SK-N-SH (cell line): ENCODE data around the gene DYRK1A. TPM values are rescaled to one million over a fixed set of nuclear protein-coding genes. Genes with fewer than 3 reads are reported as not detected.

Experiments used
- CTCF ChIA-PET: fragments of 300-600, 350-600 bp; formaldehyde crosslinking; extraction: SDS; loops from one replicate; lab custom pipeline; 2021; lab: Yijun Ruan, JAX
- POLR2A ChIA-PET: fragments of 350-600 bp; sonication (Branson Sonifier 250); formaldehyde crosslinking; extraction: SDS; loops from one replicate; lab custom pipeline; 2020; ENCODE audit warnings: antibody characterized with exemption, inconsistent platforms; lab: Yijun Ruan, JAX
- DNase-seq: peaks from one replicate; pipeline ENCODE4 v3.0.0; 2012
- H2AFZ ChIP-seq: fragments of 200-600 bp; sonication (generic); 2 replicates; pipeline ENCODE4 v1.8.1; 2016; ENCODE audit warnings: antibody characterized with exemption, mild to moderate bottlenecking, low read depth
- H3F3A ChIP-seq: fragments of 200-600 bp; sonication (generic); replicated peaks from 2 replicates; pipeline ENCODE3; 2016; ENCODE audit warnings: antibody characterized with exemption, mild to moderate bottlenecking; ENCODE audit not compliant: insufficient read depth
- H3K27ac ChIP-seq, 2 experiments: fragments of 200-500 bp in 1 of 2; fragments of 200-600 bp in 1 of 2; sonication (Bioruptor generic) in 1 of 2; sonication (generic), shearing (Covaris generic) in 1 of 2; 2 replicates each; pipeline versions ENCODE4 v1.5.1 to v1.6.1; 2014 to 2016; ENCODE audit warnings: low read depth in 2 of 2, inconsistent platforms in 1 of 2, low read length in 1 of 2, mild to moderate bottlenecking in 1 of 2, mixed read lengths in 1 of 2
- H3K27me3 ChIP-seq: fragments of 200-600 bp; sonication (generic), shearing (Covaris generic); 2 replicates; pipeline ENCODE4 v1.6.1; 2016; ENCODE audit warnings: mixed run types; ENCODE audit not compliant: insufficient read depth
- H3K36me3 ChIP-seq, 2 experiments: fragments of 200-500 bp in 1 of 2; fragments of 200-600 bp in 1 of 2; sonication (Bioruptor generic) in 1 of 2; sonication (generic) in 1 of 2; replicated peaks in 1 of 2; 2 replicates each; pipeline versions ENCODE3 to v1.5.1; 2014 to 2016; ENCODE audit warnings: low read length in 1 of 2, mild to moderate bottlenecking in 1 of 2; ENCODE audit not compliant: insufficient read depth in 2 of 2, control insufficient read depth in 1 of 2
- H3K4me1 ChIP-seq, 2 experiments: fragments of 200-500 bp in 1 of 2; fragments of 200-600 bp in 1 of 2; sonication (Bioruptor generic) in 1 of 2; sonication (generic), shearing (Covaris generic) in 1 of 2; 2 replicates each; pipeline versions ENCODE4 v1.5.1 to v1.6.1; 2014 to 2016; ENCODE audit warnings: low read depth in 1 of 2, low read length in 1 of 2, mixed run types in 1 of 2; ENCODE audit not compliant: insufficient read depth in 2 of 2, control insufficient read depth in 1 of 2
- H3K4me2 ChIP-seq: fragments of 200-600 bp; sonication (generic), shearing (Covaris generic); 2 replicates; pipeline ENCODE4 v1.6.1; 2017; ENCODE audit warnings: mixed run types
- H3K4me3 ChIP-seq, 2 experiments: fragments of 200-500 bp in 1 of 2; fragments of 200-600 bp in 1 of 2; sonication (Bioruptor generic) in 1 of 2; sonication (generic), shearing (Covaris generic) in 1 of 2; 2 replicates each; pipeline versions ENCODE4 v1.5.1 to v1.8.1; 2014 to 2016; ENCODE audit warnings: low read depth in 2 of 2, inconsistent platforms in 1 of 2, low read length in 1 of 2, mild to moderate bottlenecking in 1 of 2, mixed read lengths in 1 of 2, moderate library complexity in 1 of 2
- H3K79me2 ChIP-seq: fragments of 200-600 bp; sonication (generic); 2 replicates; pipeline ENCODE4 v1.8.1; 2017; ENCODE audit warnings: mild to moderate bottlenecking; ENCODE audit not compliant: insufficient read depth
- H3K9ac ChIP-seq: fragments of 200-600 bp; sonication (generic); 2 replicates; pipeline ENCODE4 v1.6.1; 2017; ENCODE audit warnings: mixed run types
- H3K9me2 ChIP-seq: fragments of 200-600 bp; sonication (generic); 2 replicates; pipeline ENCODE4 v1.6.1; 2017; ENCODE audit warnings: mixed run types
- H3K9me3 ChIP-seq: fragments of 200-600 bp; sonication (generic); 2 replicates; pipeline ENCODE4 v1.6.1; 2017; ENCODE audit warnings: mixed run types, mild to moderate bottlenecking, moderate library complexity
- H4K20me1 ChIP-seq: fragments of 200-600 bp; sonication (generic); 2 replicates; pipeline ENCODE4 v1.6.1; 2017; ENCODE audit warnings: mild to moderate bottlenecking, mixed run types; ENCODE audit not compliant: insufficient read depth
- CTCF ChIP-seq: fragments of 200-600 bp; sonication (generic); IDR thresholded peaks from 2 replicates; pipeline ENCODE4 v1.6.1; 2017; ENCODE audit warnings: antibody characterized with exemption, mild to moderate bottlenecking, moderate library complexity
- FOXJ3 ChIP-seq: sonication (generic); formaldehyde crosslinking; IDR thresholded peaks from 2 replicates; pipeline ENCODE4 v1.5.1; 2020; ENCODE audit warnings: mild to moderate bottlenecking, missing genetic modification reagents
- JUND ChIP-seq: IDR thresholded peaks from 2 replicates; pipeline ENCODE4 v1.4.0; 2012
- MEF2A ChIP-seq: IDR thresholded peaks from 2 replicates; pipeline ENCODE4 v1.4.0; 2012; ENCODE audit warnings: low read depth, borderline replicate concordance
- MXI1 ChIP-seq: IDR thresholded peaks from 2 replicates; pipeline ENCODE4 v1.6.1; 2012; ENCODE audit warnings: mild to moderate bottlenecking, low read depth, low read length, improper control_type of control experiment
- NFIC ChIP-seq: IDR thresholded peaks from 2 replicates; pipeline ENCODE4 v1.4.0; 2012; ENCODE audit warnings: borderline replicate concordance
- NRF1 ChIP-seq: IDR thresholded peaks from 2 replicates; pipeline ENCODE4 v1.6.1; 2012; ENCODE audit warnings: low read depth, mild to moderate bottlenecking, low read length
- POLR2AphosphoS5 ChIP-seq: IDR thresholded peaks from 2 replicates; pipeline ENCODE4 v1.6.1; 2012; ENCODE audit warnings: low read depth, low read length
- RCOR1 ChIP-seq: fragments of 150-350 bp; IDR thresholded peaks from 2 replicates; pipeline ENCODE4 v1.6.1; 2017; ENCODE audit warnings: antibody characterized with exemption, low read length
- REST ChIP-seq: IDR thresholded peaks from 2 replicates; pipeline ENCODE4 v1.6.1; 2012; ENCODE audit warnings: mild to moderate bottlenecking, low read depth, low read length, moderate library complexity
- RFX5 ChIP-seq: IDR thresholded peaks from 2 replicates; pipeline ENCODE4 v1.6.1; 2012; ENCODE audit warnings: mild to moderate bottlenecking, improper control_type of control experiment, low read length
- SIN3A ChIP-seq: IDR thresholded peaks from 2 replicates; pipeline ENCODE4 v1.6.1; 2012; ENCODE audit warnings: low read depth, mild to moderate bottlenecking, low read length, moderate library complexity, borderline replicate concordance
- SMC3 ChIP-seq: IDR thresholded peaks from 2 replicates; pipeline ENCODE4 v1.6.1; 2012; ENCODE audit warnings: low read depth, low read length, improper control_type of control experiment
- TAF1 ChIP-seq: IDR thresholded peaks from 2 replicates; pipeline ENCODE4 v1.6.1; 2012; ENCODE audit warnings: low read depth, mild to moderate bottlenecking, low read length, moderate library complexity, borderline replicate concordance
- TCF12 ChIP-seq: IDR thresholded peaks from 2 replicates; pipeline ENCODE4 v1.4.0; 2012
- USF2 ChIP-seq: fragments of 150-350 bp; IDR thresholded peaks from 2 replicates; pipeline ENCODE4 v1.6.1; 2017; ENCODE audit warnings: antibody characterized with exemption, low read length, low read depth, borderline replicate concordance
- WGBS: methylation state at CpG from one replicate; pipeline ENCODE4 v1.1.6; 2017; ENCODE audit warnings: low lambda C conversion rate; 5-methylcytosine and 5-hydroxymethylcytosine counted together
- polyA plus RNA-seq, 3 experiments: library from polyadenylated mRNA; depleted of rRNA; stranded (reverse); fragments of >200 nt; gene quantifications; 2 replicates each; pipeline ENCODE4 v1.2.3, GENCODE V29; 2012
- TF ChIP-seq, protein P1 (sequence below): fragments of 150-350 bp; IDR thresholded peaks from 2 replicates; pipeline ENCODE4 v1.6.1; 2016; ENCODE audit warnings: mild to moderate bottlenecking, low read depth, low read length
- TF ChIP-seq, protein P2 (sequence below): IDR thresholded peaks from 2 replicates; pipeline ENCODE4 v1.4.0; 2012; ENCODE audit warnings: low read depth, borderline replicate concordance

The DYRK1A gene
- polyA plus RNA-seq, 1 of the 3 experiments (the other 2 are of a cell fraction), result 19.3 TPM

DNA sequence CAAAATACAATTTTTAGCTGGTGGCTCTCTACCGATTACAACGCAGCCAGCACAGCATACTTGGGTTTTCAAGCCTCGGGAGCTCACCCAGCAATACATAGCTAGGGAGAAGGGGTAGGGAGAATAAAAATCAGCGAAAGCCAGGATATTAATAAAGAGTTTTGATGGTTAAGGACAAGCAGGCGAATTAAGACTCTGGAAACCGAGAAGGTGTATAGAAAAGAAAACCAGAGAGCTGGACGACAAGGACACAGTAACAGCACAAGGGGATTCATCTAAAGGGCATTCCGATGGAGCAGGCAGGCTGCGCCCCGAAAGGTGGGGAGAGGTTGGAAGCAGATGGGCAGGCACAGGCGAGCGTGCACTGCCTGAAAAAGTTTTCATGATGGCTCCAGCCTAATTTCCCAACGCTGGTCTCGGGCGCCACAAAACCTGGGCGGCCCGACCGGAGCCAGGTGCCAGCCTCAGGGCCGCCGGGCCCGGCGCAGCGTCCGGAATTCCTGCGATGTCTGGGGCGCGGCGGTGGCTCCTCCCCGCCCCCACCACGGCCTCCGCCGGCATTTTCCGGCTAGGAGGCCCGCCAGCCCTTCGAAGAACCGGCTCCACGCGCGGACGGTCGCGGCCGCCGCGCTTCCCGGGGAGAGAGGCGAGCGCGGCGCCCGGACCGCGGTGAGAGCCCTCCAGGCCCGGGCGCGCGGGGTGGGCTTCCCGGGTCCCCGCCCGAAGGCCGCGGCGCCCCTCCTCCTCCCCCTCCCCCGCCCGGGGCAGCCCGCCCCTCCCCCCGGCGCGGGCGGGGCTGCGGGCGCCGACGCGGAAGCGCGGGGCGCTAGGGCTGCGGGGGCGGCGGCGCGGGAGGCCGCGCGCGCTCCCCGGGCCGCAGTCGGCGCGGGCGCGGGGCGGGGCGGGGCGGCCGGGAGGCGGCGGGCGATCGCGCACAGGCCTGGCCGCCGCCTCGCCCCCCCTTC lies 774 bp upstream of the DYRK1A start (continued):
- TF ChIP-seq SIN3A (peak; percentile 60; the same call in 1 of the 2 replicates), TAF1 (peak; percentile 78), SMC3 (peak; percentile 18; the same call in 1 of the 2 replicates), MEF2A (peak; percentile 12; the same call in 1 of the 2 replicates)
- TF ChIP-seq, protein P1, sequence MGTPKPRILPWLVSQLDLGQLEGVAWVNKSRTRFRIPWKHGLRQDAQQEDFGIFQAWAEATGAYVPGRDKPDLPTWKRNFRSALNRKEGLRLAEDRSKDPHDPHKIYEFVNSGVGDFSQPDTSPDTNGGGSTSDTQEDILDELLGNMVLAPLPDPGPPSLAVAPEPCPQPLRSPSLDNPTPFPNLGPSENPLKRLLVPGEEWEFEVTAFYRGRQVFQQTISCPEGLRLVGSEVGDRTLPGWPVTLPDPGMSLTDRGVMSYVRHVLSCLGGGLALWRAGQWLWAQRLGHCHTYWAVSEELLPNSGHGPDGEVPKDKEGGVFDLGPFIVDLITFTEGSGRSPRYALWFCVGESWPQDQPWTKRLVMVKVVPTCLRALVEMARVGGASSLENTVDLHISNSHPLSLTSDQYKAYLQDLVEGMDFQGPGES, result no peak
- TF ChIP-seq, all 33 proteins: peak for 13

DNA sequence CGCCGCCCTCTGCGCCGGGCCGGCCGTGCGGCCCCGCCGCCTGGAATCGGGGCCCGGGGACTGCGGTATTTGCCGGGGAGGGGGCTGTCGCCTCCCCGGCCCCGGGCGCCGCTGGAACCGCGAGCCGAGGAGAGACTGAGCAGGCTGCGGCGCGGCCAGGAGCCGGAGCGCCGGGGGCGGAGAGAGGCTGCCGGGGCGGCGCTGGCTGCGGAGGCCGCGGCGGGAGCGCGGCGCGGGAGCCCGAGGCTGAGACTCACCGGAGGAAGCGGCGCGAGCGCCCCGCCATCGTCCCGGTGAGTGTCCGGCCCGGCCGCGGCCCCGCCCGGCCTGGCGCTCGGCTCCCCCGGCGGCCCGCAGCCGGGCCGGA lies 746 bp downstream of the DYRK1A start:
- POLR2A ChIA-PET, result no interaction called here
- H2AFZ ChIP-seq, result no peak overlapping the region
- H3K9ac ChIP-seq, result peak overlapping the region; percentile 97
- peaks cover 24 to 25% of the 10 kb centered on the region in 2 experiments; a peak in 3 of 4 replicates for H3K4me1 ChIP-seq
- H3K27me3 ChIP-seq, result no peaks in the 10 kb centered on the region
- H3K4me3 ChIP-seq, result peak overlapping the region; percentile 77 to 90
- WGBS, result no CpG with 5 or more reads among the region's 61 CpGs
- H3K9me2 ChIP-seq, result no peaks in the 10 kb centered on the region
- peaks cover 44% of the 10 kb centered on the region for H4K20me1 ChIP-seq
- no peak overlapping the region; the same call in 1 of the 2 replicates for H3K4me2 ChIP-seq
- DNase-seq, result peak; percentile 66
- CTCF ChIA-PET, result no interaction called here
- H3F3A ChIP-seq, result peaks cover 26% of the 10 kb centered on the region
- H3K9me3 ChIP-seq, result no peaks in the 10 kb centered on the region
- H3K27ac ChIP-seq, result peak overlapping the region; percentile 97 to 98
- peaks cover 61% of the 10 kb centered on the region for H3K79me2 ChIP-seq
- no peaks in the 10 kb centered on the region for H3K36me3 ChIP-seq
- TF ChIP-seq, protein P1, result no peak
- TF ChIP-seq SMC3, result no peak
- TF ChIP-seq RCOR1, result no peak
- no peak for TF ChIP-seq RFX5
- TF ChIP-seq JUND, result no peak
- no peak for TF ChIP-seq USF2
- no peak for TF ChIP-seq TCF12
- no peak for TF ChIP-seq NFIC
- no peak for TF ChIP-seq MXI1
- TF ChIP-seq, protein P2, sequence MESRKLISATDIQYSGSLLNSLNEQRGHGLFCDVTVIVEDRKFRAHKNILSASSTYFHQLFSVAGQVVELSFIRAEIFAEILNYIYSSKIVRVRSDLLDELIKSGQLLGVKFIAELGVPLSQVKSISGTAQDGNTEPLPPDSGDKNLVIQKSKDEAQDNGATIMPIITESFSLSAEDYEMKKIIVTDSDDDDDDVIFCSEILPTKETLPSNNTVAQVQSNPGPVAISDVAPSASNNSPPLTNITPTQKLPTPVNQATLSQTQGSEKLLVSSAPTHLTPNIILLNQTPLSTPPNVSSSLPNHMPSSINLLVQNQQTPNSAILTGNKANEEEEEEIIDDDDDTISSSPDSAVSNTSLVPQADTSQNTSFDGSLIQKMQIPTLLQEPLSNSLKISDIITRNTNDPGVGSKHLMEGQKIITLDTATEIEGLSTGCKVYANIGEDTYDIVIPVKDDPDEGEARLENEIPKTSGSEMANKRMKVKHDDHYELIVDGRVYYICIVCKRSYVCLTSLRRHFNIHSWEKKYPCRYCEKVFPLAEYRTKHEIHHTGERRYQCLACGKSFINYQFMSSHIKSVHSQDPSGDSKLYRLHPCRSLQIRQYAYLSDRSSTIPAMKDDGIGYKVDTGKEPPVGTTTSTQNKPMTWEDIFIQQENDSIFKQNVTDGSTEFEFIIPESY, result no peak
- no peak for TF ChIP-seq FOXJ3 (CRISPR knock-in tag)
- TF ChIP-seq POLR2AphosphoS5, result no peak
- TF ChIP-seq REST, result no peak
- no peak for TF ChIP-seq CTCF
- TF ChIP-seq TAF1, result no peak
- no peak for TF ChIP-seq NRF1
- TF ChIP-seq MEF2A, result no peak
